Hepatocyte (in vitro differentiated cells): ENCODE measurements around the gene MYO1E. TPM values are rescaled to one million over a fixed set of nuclear protein-coding genes. Genes with fewer than 3 reads are reported as not detected.
A peak's percentile ranks its signal among the peaks of the same experiment; 100 is the strongest.

ENCODE experiments used
- DNase-seq: peaks from one replicate; pipeline ENCODE4 v3.0.0-alpha.2; 2016; ENCODE audit warnings: low spot score
- H2AFZ ChIP-seq: fragments of 200-600 bp; sonication (generic); 2 replicates; pipeline ENCODE4 v1.6.0; 2016; ENCODE audit warnings: antibody characterized with exemption, mild to moderate bottlenecking
- H3K27ac ChIP-seq: fragments of 200-600 bp; sonication (generic); 2 replicates; pipeline ENCODE4 v1.5.1; 2016; ENCODE audit warnings: mild to moderate bottlenecking
- H3K27me3 ChIP-seq: fragments of 200-600 bp; sonication (generic); 2 replicates; pipeline ENCODE4 v1.6.1; 2016
- H3K36me3 ChIP-seq: fragments of 200-600 bp; sonication (generic); replicated peaks from 2 replicates; pipeline ENCODE4 v1.5.1; 2016; ENCODE audit warnings: low read depth; ENCODE audit not compliant: insufficient read depth
- H3K4me1 ChIP-seq: fragments of 200-600 bp; sonication (generic); 2 replicates; pipeline ENCODE4 v1.5.1; 2016; ENCODE audit warnings: mild to moderate bottlenecking, moderate library complexity; ENCODE audit not compliant: insufficient read depth
- H3K4me2 ChIP-seq: fragments of 200-600 bp; sonication (generic); 2 replicates; pipeline ENCODE4 v1.6.0; 2016
- H3K4me3 ChIP-seq: fragments of 200-600 bp; sonication (generic); 2 replicates; pipeline ENCODE4 v1.5.1; 2016; ENCODE audit warnings: mild to moderate bottlenecking
- H3K79me2 ChIP-seq: fragments of 200-600 bp; sonication (generic); 2 replicates; pipeline ENCODE4 v1.6.0; 2017; ENCODE audit warnings: mild to moderate bottlenecking
- H3K9me2 ChIP-seq: fragments of 200-600 bp; sonication (generic); replicated peaks from 2 replicates; pipeline ENCODE4 v1.6.0; 2017; ENCODE audit warnings: mild to moderate bottlenecking; ENCODE audit not compliant: insufficient read depth
- H3K9me3 ChIP-seq: fragments of 200-600 bp; sonication (generic); 2 replicates; pipeline ENCODE4 v1.5.1; 2016; ENCODE audit warnings: low read depth, mild to moderate bottlenecking
- H4K20me1 ChIP-seq: fragments of 200-600 bp; sonication (generic); 2 replicates; pipeline ENCODE4 v1.6.0; 2016; ENCODE audit warnings: mild to moderate bottlenecking; ENCODE audit not compliant: insufficient read depth, poor library complexity, severe bottlenecking
- CTCF ChIP-seq: fragments of 200-600 bp; sonication (generic); IDR thresholded peaks from 2 replicates; pipeline ENCODE4 v1.5.1; 2016; ENCODE audit warnings: antibody characterized with exemption, mild to moderate bottlenecking; ENCODE audit not compliant: poor library complexity
- EZH2 ChIP-seq: fragments of 200-600 bp; sonication (generic); IDR thresholded peaks from 2 replicates; pipeline ENCODE4 v1.6.1; 2016; ENCODE audit warnings: antibody characterized with exemption, mild to moderate bottlenecking, borderline replicate concordance
- EZH2phosphoT487 ChIP-seq: fragments of 200-600 bp; sonication (generic); IDR thresholded peaks from one replicate; pipeline ENCODE4 v1.6.1; 2018; ENCODE audit warnings: antibody characterized with exemption, mild to moderate bottlenecking, low read depth, moderate library complexity; ENCODE audit not compliant: unreplicated experiment, severe bottlenecking
- WGBS: methylation state at CpG from one replicate; pipeline ENCODE4 v1.1.6; 2016; ENCODE audit warnings: low lambda C conversion rate; ENCODE audit errors: missing lambda C conversion rate; 5-methylcytosine and 5-hydroxymethylcytosine counted together
- polyA plus RNA-seq: library from polyadenylated mRNA; unstranded; fragments of >200 nt; fragmentation: Nextera tagmentation; extraction: Ambion mirVana; gene quantifications from 2 replicates; pipeline ENCODE4 v1.2.1, GENCODE V29; 2016
- total RNA-seq: library from RNA; depleted of rRNA; stranded (reverse); fragments of >200 nt; gene quantifications from 2 replicates; pipeline ENCODE4 v1.2.3, GENCODE V29; 2014

The MYO1E gene
- total and polyA plus RNA-seq, 2 experiments from 2014 or later, result 107 to 111 TPM

GRCh38 chr15:59349680-59350420 is 22.8 kb downstream of the MYO1E start:
- H3K36me3 ChIP-seq, result no peaks in the 10 kb centered on the region
- no peaks in the 10 kb centered on the region for H3K9me2 ChIP-seq
- WGBS, result 71% methylated on average over 4 of the region's 4 CpGs
- TF ChIP-seq CTCF (no peak), EZH2phosphoT487 (no peak), EZH2 (no peak)
- no peak overlapping the region for H2AFZ ChIP-seq
- DNase-seq, result peak; percentile 76
- H3K79me2 ChIP-seq, result peaks cover 86% of the 10 kb centered on the region
- H3K4me2 ChIP-seq, result no peak overlapping the region
- H3K27me3 ChIP-seq, result no peaks in the 10 kb centered on the region
- no peaks in the 10 kb centered on the region for H3K9me3 ChIP-seq
- H3K27ac ChIP-seq, result peak overlapping the region; percentile 83
- H3K4me3 ChIP-seq, result no peak overlapping the region
- no peaks in the 10 kb centered on the region for H3K4me1 ChIP-seq
- no peaks in the 10 kb centered on the region for H4K20me1 ChIP-seq

GRCh38 chr15:59347915-59348314 is 24.8 kb downstream of the MYO1E start:
- Histone ChIP-seq H2AFZ (no peak overlapping the region), H3K4me2 (no peak overlapping the region), H3K9me3 (peaks cover 2% of the 10 kb centered on the region), H4K20me1 (no peaks in the 10 kb centered on the region), H3K27me3 (no peaks in the 10 kb centered on the region), H3K36me3 (no peaks in the 10 kb centered on the region), H3K4me1 (no peaks in the 10 kb centered on the region), H3K79me2 (peaks cover 83% of the 10 kb centered on the region), H3K4me3 (no peak overlapping the region), H3K9me2 (no peaks in the 10 kb centered on the region), H3K27ac (no peak overlapping the region)
- 86% methylated on average over 5 of the region's 5 CpGs for whole genome bisulfite sequencing
- TF ChIP-seq EZH2phosphoT487 (no peak), EZH2 (no peak), CTCF (no peak)
- DNase-seq, result no peak

GRCh38 chr15:59346951-59347350 is 25.7 kb downstream of the MYO1E start:
- H3K79me2 ChIP-seq, result peaks cover 77% of the 10 kb centered on the region

More at GRCh38 chr15:59346951-59347350, 25.7 kb downstream of the MYO1E start:
- Histone ChIP-seq H3K27me3 (no peaks in the 10 kb centered on the region), H3K4me1 (no peaks in the 10 kb centered on the region), H4K20me1 (no peaks in the 10 kb centered on the region), H2AFZ (no peak overlapping the region), H3K9me2 (no peaks in the 10 kb centered on the region), H3K36me3 (no peaks in the 10 kb centered on the region), H3K27ac (no peak overlapping the region), H3K9me3 (peaks cover 3% of the 10 kb centered on the region), H3K4me2 (no peak overlapping the region), H3K4me3 (no peak overlapping the region)
- TF ChIP-seq EZH2, result no peak
- no peak for TF ChIP-seq EZH2phosphoT487
- TF ChIP-seq CTCF, result no peak
- 70% methylated on average over 12 of the region's 12 CpGs for WGBS
- no peak for DNase-seq
